Measurements from ENCODE around the gene THRAP3. TPM values are rescaled to one million over a fixed set of nuclear protein-coding genes. Genes with fewer than 3 reads are reported as not detected.
"Not testable (repeated sequence)": the region's sequence is repeated elsewhere in the genome, so short reads cannot be mapped to it uniquely, and the experiment has no call there.

The THRAP3 gene
- total RNA-seq, 1 donor from 2014 or later, result 81.0 TPM

- Histone ChIP-seq H3K4me3 (no peak overlapping the region), H3K4me1 (peaks cover 8% of the 10 kb centered on the region), H3K9me3 (no peaks in the 10 kb centered on the region), H3K27me3 (ENCODE audit: low read depth) (no peaks in the 10 kb centered on the region), H3K36me3 (no peaks in the 10 kb centered on the region), H3K27ac (no peak overlapping the region)
- intact Hi-C loops (cut with DNase I), result no loop called here
- DNase-seq (no peak), ATAC-seq (no peak)
- no peak for TF ChIP-seq CTCF (IDR thresholded peaks at IDR 0.05)
These were observed 12.9 kb upstream of the THRAP3 start for GRCh38 chr1:36211307-36211706.

GRCh38 chr1:36211841-36212240 lies 12.4 kb upstream of the THRAP3 start:
- H3K36me3 ChIP-seq, result no peaks in the 10 kb centered on the region
- intact Hi-C loops (cut with DNase I), result no loop called here
- no peaks in the 10 kb centered on the region for H3K27me3 ChIP-seq (ENCODE audit: low read depth)
- no peak for ATAC-seq
- no peak overlapping the region for H3K27ac ChIP-seq
- no peak overlapping the region for H3K4me3 ChIP-seq
- no peak for DNase-seq
- no peak for TF ChIP-seq CTCF (IDR thresholded peaks at IDR 0.05)
- no peaks in the 10 kb centered on the region for H3K9me3 ChIP-seq
- peaks cover 8% of the 10 kb centered on the region for H3K4me1 ChIP-seq

GRCh38 chr1:36212782-36213181 lies 11.5 kb upstream of the THRAP3 start:
- no peaks in the 10 kb centered on the region for H3K27me3 ChIP-seq (ENCODE audit: low read depth)
- no peak overlapping the region for H3K27ac ChIP-seq
- H3K4me1 ChIP-seq, result peaks cover 8% of the 10 kb centered on the region
- H3K4me3 ChIP-seq, result no peak overlapping the region
- TF ChIP-seq CTCF (IDR thresholded peaks at IDR 0.05), result no peak
- ATAC-seq (peak; percentile 51 to 78), DNase-seq (no peak)
- H3K9me3 ChIP-seq, result no peaks in the 10 kb centered on the region
- H3K36me3 ChIP-seq, result no peaks in the 10 kb centered on the region
- intact Hi-C loops (cut with DNase I), result no loop called here

GRCh38 chr1:36217670-36218069 lies 6.6 kb upstream of the THRAP3 start:
- Histone ChIP-seq H3K27me3 (ENCODE audit: low read depth) (no peaks in the 10 kb centered on the region), H3K27ac (no peak overlapping the region), H3K4me1 (peaks cover under 1% of the 10 kb centered on the region), H3K4me3 (no peak overlapping the region), H3K36me3 (no peaks in the 10 kb centered on the region), H3K9me3 (no peaks in the 10 kb centered on the region)
- TF ChIP-seq CTCF (IDR thresholded peaks at IDR 0.05), result no peak
- no peak for ATAC-seq
- intact Hi-C loops (cut with DNase I), result no loop called here
- DNase-seq, result no peak

- intact Hi-C loops (cut with DNase I); H3K27ac ChIP-seq; H3K9me3 ChIP-seq; DNase-seq; ATAC-seq; H3K4me3 ChIP-seq; H3K36me3 ChIP-seq; H3K27me3 ChIP-seq (ENCODE audit: low read depth): not testable (repeated sequence)
- H3K4me1 ChIP-seq, result peaks cover 28% of the 10 kb centered on the region
These were observed 2.3 kb upstream of the THRAP3 start for GRCh38 chr1:36221901-36222300.

GRCh38 chr1:36222481-36223380 lies 1.5 kb upstream of the THRAP3 start:
- Histone ChIP-seq H3K9me3 (no peaks in the 10 kb centered on the region), H3K4me3 (peak overlapping the region; percentile 87), H3K4me1 (peaks cover 36% of the 10 kb centered on the region), H3K27ac (peak overlapping the region; percentile 97), H3K27me3 (ENCODE audit: low read depth) (no peaks in the 10 kb centered on the region), H3K36me3 (peaks cover 3% of the 10 kb centered on the region)
- intact Hi-C loops (cut with DNase I), result no loop called here
- no peak for TF ChIP-seq CTCF (IDR thresholded peaks at IDR 0.05)
- ATAC-seq (no peak), DNase-seq (no peak)

All from lower lobe of right lung (tissue), 2 donors.